Activated CD4-positive, alpha-beta T cell treated with anti-CD3 and anti-CD28 coated beads, Interleukin-2, amount 50 U/mL, for 4 hours (primary cell): ENCODE data around the gene SMIM11.
"Not testable (repeated sequence)": the region's sequence is repeated elsewhere in the genome, so short reads cannot be mapped to it uniquely, and the experiment has no call there.

Experiments
- DNase-seq, 2 experiments: peaks; one replicate each; pipeline ENCODE4 v3.0.0-alpha.2; 2020

The SMIM11 gene

DNA sequence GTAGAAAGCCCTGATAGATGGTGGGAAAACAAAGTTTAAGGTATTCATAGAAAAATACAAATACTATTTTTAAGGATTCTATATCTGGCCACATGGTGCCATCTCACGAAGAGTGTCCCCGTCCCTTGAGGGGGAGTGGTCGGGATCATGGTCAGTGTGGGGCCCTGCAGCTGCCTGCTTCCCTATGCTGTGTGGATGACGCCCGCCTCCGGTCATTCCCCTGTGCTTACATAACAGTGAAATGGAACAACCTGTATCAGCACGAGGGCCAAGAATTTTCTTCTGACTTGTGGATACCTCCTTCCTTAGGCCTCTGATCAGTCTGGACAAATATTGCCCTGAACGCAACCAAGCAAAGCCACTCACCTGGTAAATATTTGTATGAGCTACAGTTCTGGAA, 52.0 kb downstream of the SMIM11 start:
- not testable (repeated sequence) for DNase-seq

DNA sequence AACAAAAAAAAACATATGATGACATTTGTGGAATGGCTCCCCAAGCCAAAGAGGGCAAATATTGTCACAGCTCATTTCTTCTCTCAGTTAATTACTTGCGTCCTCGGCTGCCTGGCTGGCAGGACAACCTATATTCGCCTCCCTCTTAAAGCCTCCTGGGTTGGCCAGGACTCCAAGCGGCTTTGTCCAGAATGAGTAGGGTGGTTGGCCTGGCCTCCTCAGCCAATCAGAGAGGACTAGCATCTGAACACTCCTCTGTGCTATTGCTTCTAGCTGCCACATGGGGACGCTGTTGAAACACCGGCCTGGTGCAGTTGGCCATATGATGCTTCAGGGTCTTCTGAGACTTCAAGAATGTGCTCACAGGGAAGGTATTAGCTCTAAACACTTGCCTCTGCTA, 53.1 kb downstream of the SMIM11 start:
- not testable (repeated sequence) for DNase-seq

DNA sequence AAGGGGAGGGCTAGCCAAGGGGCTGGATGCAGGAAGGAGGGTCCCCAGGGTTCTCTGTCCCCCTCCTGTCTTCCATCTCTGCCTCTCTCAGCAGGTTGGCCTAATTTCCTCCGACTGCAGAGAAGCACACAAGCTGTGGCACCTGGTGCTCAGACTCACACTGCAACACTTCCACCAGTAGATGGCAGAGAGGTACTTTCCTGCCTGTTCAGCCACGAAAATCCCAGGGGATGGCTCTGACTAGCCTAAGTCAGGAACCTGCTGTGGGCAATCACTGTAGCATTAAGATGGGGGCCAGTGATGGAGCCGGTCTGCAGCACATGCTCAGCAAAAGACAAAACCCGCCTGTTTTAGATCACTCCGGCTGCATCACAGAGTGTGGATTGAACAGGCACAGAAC, 54.4 kb downstream of the SMIM11 start:
- not testable (repeated sequence) for DNase-seq
